Raji (cell line): ENCODE measurements around the gene HTR1B.

Experiments used
- POLR2A ChIP-seq: IDR thresholded peaks from 2 replicates; pipeline ENCODE4 v1.6.1; 2011; ENCODE audit warnings: low read depth, low read length, control low read depth; ENCODE audit not compliant: insufficient read depth

Gene HTR1B

DNA sequence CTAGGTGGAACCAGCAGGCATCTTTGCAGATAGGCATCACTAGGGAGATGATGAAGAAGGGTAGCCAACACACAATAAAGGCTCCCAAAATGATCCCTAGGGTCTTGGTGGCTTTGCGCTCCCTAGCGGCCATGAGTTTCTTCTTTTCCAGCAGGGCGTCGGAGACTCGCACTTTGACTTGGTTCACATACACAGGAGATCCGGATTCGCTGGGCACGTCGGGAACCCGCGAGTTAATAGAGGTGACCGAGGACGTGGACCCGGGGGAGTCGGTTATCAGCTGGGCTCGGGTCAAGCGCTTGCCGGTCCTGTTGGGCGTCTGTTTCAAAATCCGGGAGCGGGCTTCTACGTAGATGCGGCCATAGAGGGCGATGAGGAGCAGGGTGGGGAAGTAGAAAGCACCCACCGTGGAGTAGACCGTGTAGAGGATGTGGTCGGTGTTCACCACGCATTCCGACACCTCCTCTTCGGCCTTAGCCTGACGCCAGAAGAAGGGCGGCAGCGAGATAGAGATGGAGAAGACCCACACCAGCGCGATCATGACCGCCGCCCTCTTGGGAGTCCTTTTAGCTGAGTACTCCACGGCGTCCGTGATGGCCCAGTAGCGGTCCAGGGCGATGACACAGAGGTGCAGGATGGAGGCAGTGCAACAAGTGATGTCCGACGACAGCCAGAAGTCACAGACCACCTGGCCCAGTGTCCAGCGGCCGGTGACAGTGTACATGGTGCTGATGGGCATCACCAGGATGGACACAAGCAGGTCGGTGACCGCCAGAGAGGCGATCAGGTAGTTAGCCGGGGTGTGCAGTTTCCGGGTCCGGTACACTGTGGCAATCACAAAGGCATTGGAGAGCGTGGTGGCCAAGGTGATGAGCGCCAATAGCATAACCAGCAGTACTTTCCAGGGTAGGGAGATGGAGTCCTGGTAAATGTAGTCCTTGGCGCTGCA is 658 bp downstream of the HTR1B start:
- no peak for TF ChIP-seq POLR2A

DNA sequence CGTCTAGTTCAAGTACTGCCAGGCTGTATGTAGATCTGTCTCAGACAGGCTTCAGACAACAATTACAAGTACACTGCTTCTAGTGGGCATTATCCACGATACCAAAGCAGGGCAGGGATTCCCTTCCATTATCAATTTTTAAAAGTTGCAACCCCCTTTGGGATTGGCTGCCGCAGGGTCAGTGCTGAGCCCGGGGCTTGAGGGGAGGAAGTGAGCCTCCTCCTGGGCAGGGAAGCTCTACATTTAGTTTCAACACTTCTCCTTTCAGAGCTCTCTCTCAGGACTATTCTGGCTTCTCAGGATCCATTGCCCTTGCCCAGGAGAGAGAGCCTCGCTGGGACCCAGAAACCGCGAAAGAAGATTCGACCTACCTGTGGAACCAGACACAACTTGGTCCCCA is 1.5 kb downstream of the HTR1B start:
- TF ChIP-seq POLR2A, result no peak

DNA sequence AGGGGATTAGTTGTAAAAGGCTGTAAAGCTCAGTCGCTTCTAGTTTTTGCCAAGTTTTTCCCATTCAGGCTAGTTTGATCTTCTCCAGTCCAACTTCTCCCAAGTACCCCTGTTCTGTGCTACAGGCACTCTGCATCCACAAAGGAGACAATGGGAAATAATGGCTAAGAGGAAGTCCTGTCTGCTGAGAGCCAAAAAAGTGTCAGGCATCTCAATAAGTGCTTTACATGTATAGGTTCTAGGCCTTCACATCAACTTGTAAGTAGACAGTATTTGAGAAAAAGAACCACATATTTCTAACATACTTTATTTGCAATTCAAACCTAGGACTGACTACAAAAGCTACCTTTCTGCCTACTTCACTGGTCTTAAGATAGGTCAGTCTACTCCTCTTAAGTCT is 4.9 kb downstream of the HTR1B start:
- no peak for TF ChIP-seq POLR2A

DNA sequence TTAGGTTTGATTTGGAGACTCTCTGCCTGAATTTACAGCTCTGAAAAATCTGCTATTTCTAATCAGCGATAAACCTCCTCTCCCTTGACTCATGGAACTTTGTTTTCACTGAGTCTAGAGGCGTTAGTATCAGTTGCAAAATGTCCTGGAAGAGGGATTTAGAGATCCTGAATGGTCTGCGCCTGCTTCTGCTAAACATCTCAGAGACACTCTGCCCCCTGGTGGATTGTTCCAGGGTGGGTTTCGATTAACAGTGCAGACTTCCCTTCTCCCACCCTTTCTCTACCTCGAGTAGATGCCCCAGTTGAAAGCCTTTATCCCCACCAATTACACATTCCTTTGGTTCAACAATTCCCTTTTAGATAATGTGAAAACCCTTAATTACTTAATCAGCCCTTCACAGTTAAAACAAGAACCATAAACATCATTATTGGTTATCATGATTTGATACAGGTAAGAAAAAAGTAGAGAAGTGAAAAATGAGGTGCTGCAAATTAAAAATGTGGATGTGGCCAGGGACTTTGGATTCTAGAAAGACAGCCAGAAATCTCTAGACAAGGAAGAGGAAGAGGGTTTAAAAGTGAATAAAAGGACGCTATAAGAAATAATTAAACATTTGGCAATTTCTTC is 5.5 kb downstream of the HTR1B start:
- no peak for TF ChIP-seq POLR2A

DNA sequence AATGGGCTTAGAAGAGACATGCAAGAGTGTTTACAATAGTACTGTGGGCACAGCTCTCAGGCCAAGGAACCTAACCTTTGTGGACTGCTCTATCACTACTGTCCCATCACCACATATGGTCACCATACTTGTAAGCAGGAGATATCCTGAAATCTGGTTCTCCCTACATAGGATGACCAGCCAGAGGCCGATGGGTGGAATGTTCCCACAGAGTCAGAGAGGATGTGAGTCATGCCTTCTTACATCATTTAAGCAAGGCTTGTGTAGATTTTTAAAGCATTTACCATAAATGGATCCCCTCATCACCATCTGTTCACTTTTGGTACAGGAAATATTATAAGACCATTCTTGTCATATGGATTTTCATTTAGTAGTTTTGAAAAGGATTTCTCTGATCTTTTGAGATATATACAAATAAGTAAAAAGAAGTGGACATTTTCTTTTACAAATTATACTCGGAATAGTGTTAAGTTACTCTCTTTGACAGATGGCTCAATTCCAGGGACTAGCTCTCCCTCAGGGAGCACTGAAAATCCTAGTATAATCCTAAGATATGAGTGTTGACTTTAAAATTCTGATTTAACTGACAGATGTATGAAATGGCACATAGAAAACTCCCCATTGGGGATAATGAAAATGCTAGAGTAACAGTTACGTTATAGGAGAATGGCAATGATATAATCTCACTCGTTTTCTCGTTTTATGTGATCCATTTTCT is 6.6 kb downstream of the HTR1B start:
- no peak for TF ChIP-seq POLR2A

DNA sequence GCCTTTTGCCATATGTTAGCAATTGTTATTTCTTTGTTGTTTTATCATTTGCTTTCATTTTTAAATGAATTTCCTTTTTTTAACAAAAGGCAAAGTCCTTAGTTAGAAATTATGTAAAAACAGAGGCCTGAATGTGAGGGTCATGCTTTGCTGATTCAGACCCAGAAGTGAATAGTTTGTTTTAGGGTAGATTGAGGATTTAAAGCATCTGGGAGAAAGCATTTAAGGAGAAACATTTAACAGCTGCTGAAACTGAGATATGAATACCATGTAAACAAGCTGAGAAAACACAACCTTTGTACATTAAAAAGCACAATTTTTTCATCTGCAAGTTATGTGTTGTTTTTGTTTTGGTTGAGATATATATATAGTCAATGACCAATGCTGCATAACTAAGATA is 8.0 kb downstream of the HTR1B start:
- no peak for TF ChIP-seq POLR2A

DNA sequence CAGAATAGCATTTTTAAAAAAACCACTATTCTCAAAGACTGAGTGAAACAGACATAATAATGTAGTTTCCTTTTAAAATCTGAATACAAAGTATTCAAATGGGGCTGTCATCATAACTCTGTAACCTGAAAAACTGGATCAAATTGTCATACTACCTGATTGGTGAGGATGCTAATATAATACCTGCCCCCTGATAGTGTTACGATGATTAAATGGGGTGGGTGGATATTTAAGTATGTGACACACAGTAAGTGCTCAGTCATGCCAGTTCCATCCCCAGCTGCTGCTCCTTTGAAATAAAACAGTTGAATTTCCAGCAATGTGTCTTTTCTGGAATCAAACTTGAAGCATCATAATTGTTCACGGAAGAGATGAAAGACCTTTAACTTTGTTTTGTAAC is 8.9 kb downstream of the HTR1B start:
- no peak for TF ChIP-seq POLR2A

DNA sequence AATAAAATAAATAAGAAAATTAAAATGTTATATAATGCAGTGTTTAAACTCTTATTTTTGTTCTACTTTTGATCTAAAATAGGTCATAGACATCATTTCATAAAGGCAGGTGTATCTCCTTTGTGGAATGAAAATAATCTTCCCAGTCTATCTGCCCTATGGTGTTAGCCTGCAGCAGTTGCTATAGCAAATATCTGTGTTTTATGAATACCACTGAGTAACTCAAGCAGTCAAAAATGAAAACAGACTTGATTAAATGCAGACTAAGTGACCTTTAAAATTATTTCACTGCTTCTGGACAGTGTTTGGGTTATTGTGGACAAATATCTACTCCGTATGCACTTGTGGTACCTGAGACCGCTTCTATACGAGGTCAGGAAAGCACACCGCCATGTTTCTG is 11.8 kb downstream of the HTR1B start:
- TF ChIP-seq POLR2A, result no peak

DNA sequence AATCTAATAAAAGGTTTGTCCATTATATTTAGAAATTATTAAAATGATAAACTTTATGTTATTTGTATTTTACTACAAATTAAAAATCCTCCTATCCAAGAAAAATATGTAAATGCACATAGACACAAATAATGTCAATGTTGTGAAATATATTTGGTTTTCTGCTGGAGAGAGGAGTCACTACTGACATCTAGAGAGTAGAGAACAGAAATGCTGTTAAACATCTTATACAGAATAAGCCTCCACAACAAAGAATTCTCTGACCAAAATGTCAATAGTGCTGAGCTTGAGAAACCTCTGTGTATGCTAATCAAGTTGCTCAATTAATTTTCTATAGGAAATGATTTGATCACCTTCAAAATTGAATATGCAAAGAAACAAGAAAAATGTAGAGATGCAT is 12.4 kb downstream of the HTR1B start:
- TF ChIP-seq POLR2A, result no peak

DNA sequence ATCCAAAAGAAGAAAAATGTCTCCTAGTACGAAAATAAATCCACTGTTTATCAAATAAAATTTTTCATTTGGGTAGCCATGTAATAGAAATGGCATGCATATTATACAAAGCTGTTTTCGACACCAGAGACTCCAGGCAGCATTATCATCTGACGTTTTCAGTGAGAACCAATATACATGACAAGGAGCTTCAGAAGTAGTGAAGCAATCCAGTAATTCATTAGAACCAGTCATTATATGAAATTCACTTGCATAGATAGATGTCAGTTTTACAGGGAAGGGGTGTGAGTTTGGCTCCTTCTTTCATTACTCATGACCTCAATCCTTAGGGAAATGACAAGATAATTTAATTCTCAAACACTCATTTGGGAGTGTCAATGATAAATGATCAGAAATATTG is 14.7 kb downstream of the HTR1B start:
- TF ChIP-seq POLR2A, result no peak

DNA sequence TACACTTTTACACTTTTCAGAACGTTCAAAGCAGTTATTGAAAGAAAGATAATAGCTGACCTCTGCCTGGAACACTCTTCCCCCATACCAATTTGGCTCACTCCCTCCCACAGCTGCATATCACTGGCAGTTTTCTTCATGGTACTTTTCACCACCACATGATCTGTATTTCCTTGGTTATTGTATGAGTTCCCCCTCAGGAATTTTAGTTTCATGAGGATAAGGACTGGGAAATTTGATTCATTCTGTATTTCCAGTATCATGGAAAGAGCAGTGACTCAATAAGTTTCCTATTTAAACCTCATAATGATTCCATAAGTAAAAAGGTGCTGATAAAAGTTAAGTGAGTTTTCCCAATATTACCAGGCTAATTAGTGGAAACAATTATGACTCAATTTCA is 16.0 kb downstream of the HTR1B start:
- TF ChIP-seq POLR2A, result no peak

DNA sequence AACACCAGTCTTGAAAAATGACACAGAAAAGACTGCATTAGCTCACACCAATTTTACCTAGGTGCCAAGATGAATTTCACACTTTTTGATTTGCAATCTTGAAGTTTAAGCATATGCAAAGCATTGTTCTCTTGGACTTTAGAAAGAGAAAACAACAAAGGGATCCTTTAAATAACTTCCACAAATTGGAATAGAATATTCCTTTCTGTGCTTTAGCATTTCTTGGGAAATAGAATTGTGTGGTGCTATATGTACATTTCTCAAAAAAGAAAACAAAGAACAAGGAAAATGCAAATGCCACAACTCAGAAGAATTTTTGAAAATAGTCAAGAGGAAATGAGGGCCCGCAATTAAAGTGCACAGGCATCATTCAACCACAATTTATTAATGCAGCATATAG is 17.0 kb downstream of the HTR1B start:
- no peak for TF ChIP-seq POLR2A

DNA sequence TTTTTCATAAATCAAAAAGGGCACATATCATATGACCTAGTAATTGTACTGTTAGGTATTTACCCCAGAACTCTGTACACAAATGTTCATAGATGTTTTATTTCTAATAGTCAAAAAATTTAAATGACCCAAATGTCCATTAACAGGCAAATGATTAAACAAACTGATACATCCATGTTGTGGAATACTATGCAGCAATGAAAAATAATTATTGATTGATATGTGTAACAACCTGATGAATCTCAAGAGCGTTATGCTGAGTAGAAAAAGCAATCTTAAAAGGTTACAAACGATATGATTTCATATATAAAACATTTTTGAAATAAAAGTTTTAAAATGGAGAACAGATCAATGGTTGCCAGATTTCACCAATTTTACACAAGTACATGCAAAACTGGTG is 18.1 kb downstream of the HTR1B start:
- no peak for TF ChIP-seq POLR2A

DNA sequence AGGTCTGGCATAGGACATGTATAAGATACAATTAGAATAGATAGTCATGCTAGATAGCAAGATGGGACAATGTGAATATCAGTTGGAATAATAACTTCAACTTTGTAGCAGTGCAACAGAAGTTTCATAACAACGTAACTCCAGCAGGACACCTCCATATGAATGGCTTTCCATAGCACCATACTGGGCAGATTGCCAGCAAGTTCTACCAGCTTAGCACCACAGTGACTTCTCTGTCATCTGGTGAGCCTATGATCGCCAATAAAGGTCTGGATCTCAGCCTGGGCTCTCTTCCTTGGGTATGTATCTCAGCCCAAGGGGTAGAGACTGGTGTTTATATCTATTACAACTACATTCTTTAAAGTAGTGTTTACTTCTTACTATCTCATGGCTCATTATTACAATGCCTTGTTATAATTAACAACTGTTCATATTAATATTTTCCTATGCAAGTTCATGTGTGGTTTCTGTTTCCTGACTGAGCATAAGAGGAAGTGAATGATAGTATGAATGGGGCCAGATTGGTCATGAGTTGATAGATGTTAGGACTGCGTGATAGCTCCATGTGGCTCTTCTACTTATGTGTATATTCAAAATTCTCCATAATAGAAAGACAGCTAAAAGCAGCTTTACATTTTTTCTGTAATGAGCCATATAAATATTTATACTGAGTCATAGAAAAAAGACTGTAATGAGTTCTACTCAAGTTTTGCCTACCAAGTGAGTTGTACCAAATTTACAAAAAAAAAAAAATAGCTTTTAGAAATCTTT is 22.9 kb downstream of the HTR1B start:
- no peak for TF ChIP-seq POLR2A

DNA sequence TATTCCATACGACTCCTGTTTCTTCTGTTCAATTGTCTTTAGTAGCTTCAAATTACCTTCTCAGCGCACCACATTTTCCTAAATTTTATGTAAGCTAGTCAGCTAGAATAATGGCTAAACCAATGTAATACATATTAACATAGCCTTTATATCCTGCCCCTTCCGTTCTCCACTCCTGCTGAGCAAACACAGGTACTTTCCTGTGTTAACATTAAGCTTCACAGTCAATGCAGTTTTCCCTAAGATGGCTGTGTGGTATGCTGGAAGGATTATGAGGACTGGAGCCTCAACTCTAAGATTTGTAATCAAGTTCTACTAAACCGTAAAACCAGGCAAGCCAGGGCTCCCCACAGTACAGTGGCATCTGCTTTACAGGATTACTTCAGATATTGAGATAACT is 29.4 kb downstream of the HTR1B start:
- no peak for TF ChIP-seq POLR2A
